Embryonic facial prominence (tissue), 1 donor: ENCODE measurements around the gene GPBP1L1.
A peak's percentile ranks its signal among the peaks of the same experiment; 100 is the strongest.
"Not testable (repeated sequence)": the region's sequence is repeated elsewhere in the genome, so short reads cannot be mapped to it uniquely, and the experiment has no call there.

Experiments
- DNase-seq: peaks from one replicate; pipeline ENCODE4 v3.0.0-alpha.2; 2016; ENCODE audit errors: extremely low spot score

Gene GPBP1L1

GRCh38 chr1:45686288-45687013, at the start of gene GPBP1L1:
TSS of gene GPBP1L1 (minus strand) at chr1:45686533. CDS start at chr1:45659087, 27,446 bp downstream.
- peak; percentile 96 for DNase-seq

- DNase-seq = no peak
Measured at GRCh38 chr1:45730780-45731319, 44.5 kb upstream of the GPBP1L1 start.

GRCh38 chr1:45730075-45730779, 43.9 kb upstream of the GPBP1L1 start:
- DNase-seq = no peak

DNA sequence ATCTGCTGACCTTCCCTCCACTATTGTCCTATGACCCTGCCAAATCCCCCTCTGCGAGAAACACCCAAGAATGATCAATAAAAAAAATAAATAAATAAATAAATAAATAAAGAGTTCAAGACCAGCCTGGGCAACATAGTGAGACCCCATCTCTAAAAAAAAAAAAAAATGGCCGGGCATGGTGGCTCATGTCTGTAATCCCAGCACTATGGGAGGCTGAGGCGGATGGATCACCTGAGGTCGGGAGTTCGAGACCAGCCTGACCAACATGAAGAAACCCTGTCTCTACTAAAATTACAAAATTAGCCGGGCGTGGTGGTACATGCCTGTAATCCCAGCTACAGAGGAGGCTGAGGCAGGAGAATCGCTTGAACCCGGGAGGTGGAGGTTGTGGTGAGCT, 39.7 kb upstream of the GPBP1L1 start:
- DNase-seq = not testable (repeated sequence)

- no peak for DNase-seq
Measured at GRCh38 chr1:45723248-45723930, 37.1 kb upstream of the GPBP1L1 start.

DNA sequence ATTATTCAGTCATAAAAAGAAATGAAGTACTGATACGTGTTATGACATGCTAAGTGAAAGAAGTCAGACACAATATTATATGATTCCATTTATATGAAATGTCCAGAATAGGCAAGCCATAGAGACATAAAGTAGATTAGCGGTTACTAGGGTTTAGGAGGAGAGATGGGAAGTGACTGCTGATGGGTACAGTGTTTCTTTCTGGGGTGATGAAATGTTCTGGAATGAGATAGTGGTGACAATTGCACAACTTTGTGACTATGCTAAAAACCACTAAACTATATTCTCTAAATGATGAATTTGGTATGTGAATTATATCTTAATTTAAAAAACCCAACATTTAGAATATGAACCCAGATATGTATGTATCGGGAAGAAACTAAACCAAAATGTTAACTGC, 36.5 kb upstream of the GPBP1L1 start:
- no peak for DNase-seq

DNA sequence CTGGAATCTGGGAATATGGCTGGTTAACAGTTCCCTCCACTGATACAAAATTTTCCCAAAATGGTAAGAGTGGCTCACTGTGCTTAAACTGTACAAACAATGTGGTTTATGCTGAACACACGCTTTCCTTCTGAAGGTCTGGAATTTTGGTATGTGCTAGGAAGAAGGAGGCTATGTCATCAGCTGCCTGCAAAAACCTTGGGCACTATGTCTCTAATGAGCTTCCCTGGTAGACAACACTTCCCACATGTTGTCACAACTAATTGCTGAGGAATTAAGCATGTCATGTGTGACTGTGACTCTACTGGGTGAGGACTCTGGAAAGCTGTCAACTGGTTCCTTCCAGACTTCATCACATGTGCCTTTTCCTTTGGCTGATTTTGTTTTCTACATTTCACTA, 34.9 kb upstream of the GPBP1L1 start:
- no peak for DNase-seq

DNA sequence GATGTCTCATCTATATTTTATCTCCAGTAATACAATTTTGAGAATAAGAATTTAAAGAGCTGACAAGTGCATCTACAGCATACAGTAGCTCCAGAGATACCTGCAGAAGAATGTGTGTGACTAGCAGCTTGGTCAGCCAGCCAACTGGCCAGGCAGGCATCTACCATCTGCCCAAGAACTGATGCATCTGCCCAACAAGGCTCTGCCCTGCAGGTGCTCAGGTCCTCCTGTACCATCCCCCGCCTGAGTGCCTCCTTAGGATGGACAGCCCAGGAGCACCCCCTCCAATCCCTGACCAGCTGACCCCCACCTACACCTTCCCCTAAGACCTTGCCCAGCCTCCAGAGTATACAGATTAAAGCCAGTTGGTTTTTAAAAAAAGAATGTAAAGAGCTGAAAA, 32.0 kb upstream of the GPBP1L1 start:
- no peak for DNase-seq

- not testable (repeated sequence) for DNase-seq
Measured at GRCh38 chr1:45717386-45717785, 31.1 kb upstream of the GPBP1L1 start.

DNA sequence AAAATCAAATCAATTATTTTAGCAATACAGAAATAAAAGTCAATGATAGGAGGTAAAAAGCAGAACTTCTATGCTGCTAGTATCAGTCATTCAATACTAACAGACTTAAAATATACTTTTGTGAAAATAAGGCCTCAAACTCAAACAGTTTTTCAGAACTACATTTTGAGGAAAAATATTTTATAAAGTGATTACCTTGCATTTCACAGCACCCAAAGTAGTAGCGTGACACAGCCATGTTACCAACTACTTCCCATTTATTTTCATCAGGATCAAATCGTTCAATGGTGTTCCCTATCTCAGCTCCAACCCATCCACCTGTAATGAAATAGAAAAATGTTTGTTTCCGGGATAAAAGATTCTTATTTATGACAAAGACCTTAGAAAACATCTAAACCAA, 30.4 kb upstream of the GPBP1L1 start:
- no peak for DNase-seq

GRCh38 chr1:45713711-45714110, 27.4 kb upstream of the GPBP1L1 start:
- DNase-seq = no peak

DNA sequence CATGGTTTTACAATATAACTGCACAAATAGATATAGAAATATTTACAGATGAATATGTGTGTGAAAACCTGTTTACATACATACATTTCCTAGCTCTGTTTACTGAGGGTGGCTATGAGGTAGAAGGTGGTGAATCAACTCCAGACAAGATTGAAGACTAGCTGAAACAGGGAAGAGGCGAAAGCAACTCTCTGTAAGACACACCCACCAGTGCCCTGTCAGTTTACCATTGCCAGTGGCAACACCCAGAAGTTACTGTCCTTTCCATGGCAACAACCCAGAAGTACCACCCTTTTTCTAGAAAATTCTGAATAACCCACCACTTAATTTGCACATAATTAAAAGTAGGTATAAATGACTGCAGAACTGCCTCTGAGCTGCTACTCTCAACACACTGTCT, 18.3 kb upstream of the GPBP1L1 start:
- no peak for DNase-seq

DNA sequence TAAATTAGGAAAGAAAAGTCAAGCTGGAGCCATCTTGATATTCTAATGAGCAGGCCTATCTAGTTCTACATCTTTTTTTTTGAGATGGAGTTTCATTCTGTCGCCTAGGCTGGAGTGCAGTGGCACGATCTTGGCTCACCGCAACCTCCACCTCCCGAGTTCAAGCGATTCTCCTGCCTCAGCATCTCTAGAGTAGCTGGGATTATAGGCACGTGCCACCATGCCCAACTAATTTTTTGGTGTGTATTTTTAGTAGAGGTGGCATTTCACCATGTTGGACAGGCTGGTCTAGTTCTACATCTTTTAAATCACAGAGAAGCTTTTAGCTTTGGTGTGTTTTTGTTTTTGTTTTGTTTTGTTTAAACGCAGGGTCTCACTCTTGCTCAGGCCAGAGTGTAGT, 8.5 kb upstream of the GPBP1L1 start:
- DNase-seq = no peak

GRCh38 chr1:45693811-45694210, 7.5 kb upstream of the GPBP1L1 start:
- DNase-seq = not testable (repeated sequence)

DNA sequence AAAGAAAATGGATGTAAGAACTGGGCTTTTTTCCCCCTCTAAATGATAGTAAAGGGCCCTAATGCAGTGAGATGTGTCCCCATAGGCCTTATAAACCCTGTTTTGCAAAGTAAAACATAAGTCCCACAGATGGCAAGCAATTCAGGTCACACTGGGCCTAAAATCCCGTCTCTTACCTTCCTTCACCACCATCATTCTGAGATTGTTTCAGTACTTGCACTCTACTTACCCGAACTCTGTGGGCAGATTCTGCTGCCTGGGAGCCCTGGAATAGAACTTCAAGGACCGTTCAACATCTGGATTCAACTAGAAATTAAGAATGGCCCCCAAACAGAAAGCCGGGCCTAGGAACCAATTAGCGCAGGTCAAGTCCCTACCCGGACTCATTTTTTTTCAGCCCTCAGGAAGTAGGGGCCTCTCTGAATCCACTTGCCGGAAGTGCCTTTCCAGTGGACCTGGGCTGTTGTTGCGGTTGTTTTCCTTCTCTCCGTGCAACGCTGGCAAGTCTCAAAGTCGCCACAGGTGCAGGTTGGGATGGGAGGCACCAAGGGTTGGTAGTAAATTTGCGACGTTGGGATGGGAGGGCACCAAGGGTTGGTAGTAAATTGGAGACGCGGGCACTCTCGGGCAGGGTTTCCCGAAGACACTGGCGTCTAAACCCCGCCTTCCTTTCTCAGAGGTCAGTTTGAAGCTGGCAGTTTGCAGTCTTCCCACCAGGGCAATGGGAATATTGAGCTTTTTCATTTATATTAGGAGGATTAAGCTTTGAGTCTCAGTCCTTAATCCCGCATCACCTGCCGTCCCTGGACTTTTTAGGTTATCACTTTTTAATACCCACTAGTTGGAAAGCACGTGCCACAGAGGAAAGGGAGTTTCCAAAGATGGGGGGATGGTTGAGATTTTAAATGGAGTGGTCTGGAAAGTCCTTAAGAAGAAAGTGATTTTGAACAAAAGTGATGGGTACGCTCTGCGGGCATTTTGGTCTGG, 1.7 kb upstream of the GPBP1L1 start, which contains the start of gene TMEM69:
Gene TMEM69 (plus strand): TSS at position 428 of the 987 bp plus-strand sequence. CDS start 2,888 bp downstream, outside the sequence.
- DNase-seq = peak; percentile 84

DNA sequence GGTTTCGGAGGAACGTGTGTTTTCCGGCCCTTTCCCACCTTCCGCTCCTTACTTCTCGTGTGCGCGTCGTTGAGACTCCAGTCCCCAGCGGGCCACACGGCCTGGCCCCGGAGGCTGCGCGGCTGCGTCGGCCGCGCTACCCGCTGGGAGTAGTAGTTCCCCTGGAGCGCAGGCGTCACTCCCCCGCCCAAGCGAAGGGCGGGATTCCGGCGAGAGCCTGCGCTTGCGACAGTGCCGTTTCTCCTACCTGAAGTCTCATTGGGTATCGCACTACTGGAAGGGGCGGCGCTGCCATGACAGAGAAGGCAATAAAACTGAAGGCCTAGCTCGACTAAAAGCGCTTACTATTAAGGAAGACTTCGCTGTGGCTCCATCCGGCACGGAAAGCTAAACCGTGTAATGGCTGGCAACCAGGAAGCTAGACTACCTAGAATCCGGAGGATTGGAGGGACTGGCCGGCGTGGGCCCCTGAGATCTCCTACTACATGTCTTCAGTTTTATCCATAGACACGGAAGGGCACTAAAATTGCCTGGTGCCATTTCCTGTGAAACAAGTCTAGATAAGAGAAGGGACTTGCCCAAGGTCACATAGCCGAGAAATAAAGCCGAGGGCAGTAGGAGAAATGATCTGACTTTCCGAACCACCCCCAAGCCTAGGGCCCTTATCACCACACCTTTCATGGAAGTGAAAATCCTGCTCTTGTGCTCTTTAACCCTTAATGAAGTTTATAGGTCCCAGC, 851 bp upstream of the GPBP1L1 start:
- peak; percentile 97 for DNase-seq

DNA sequence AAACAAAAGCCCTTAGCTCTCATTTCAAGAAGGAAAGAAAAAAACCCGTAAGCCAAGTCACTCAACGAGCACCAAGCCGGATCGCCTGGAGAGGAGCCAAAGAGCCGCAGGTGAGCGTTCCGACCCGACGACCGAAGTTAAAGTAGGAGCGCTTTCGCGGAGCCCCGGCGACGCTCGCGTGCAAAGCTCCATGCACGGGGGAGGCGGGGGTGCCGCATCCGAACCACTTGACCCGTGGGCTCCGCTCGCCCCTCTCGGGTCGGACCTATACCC, 382 bp downstream of the GPBP1L1 start:
- DNase-seq = no peak

- no peak for DNase-seq
Measured at GRCh38 chr1:45685308-45686014, 872 bp downstream of the GPBP1L1 start.

DNA sequence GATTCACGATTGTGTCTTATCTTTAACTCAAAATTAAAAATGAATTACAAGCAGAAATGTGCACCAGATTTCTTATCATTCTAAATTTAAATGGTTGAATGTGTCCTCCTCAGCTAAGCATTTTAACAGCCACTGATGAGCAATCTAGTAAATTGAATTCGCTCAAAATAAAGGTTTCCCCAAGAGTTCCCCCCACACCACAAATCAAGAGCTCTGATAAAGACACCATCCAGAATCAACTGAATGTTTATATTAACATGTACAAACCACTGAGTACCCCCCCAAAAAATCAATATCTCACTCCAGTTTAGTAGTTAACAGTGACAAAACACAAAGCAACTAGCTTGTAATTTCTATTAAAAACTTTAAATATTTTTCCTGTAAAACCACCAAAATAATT, 1.9 kb downstream of the GPBP1L1 start:
- DNase-seq = no peak

DNA sequence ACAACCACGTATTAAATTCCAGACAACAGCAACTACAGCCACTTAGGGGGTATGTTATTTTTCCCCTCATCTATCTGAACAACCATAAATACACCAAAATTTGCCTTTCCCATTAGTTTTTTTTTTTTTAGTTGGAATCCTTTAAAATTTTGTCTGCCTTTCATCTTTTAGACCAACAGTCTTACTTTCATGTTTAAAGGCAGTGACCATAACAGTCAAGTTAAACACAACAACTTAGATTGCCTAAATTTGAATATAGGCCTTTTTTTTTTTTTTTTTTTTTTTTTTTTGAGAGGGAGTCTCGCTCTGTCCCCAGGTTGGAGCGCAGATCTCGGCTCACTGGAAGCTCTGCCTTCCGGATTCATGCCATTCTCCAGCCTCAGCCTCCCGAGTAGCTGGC, 3.4 kb downstream of the GPBP1L1 start:
- no peak for DNase-seq
